Measurements from ENCODE around the gene SEPTIN7. TPM values are rescaled to one million over a fixed set of nuclear protein-coding genes. Genes with fewer than 3 reads are reported as not detected.

The SEPTIN7 gene
- total RNA-seq = 100 to 1,000 TPM; 141 to 319 (median 186) TPM

- TF ChIP-seq, protein P1, sequence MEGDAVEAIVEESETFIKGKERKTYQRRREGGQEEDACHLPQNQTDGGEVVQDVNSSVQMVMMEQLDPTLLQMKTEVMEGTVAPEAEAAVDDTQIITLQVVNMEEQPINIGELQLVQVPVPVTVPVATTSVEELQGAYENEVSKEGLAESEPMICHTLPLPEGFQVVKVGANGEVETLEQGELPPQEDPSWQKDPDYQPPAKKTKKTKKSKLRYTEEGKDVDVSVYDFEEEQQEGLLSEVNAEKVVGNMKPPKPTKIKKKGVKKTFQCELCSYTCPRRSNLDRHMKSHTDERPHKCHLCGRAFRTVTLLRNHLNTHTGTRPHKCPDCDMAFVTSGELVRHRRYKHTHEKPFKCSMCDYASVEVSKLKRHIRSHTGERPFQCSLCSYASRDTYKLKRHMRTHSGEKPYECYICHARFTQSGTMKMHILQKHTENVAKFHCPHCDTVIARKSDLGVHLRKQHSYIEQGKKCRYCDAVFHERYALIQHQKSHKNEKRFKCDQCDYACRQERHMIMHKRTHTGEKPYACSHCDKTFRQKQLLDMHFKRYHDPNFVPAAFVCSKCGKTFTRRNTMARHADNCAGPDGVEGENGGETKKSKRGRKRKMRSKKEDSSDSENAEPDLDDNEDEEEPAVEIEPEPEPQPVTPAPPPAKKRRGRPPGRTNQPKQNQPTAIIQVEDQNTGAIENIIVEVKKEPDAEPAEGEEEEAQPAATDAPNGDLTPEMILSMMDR (IDR thresholded peaks at IDR 0.05; ENCODE audit: low read depth) = no peak
These were observed at the start of gene SEPTIN7 for GRCh38 chr7:35800718-35801391. Gene SEPTIN7, plus strand, starts transcription at chr7:35801057. Its CDS starts 153 bp downstream, at chr7:35801210.

DNA sequence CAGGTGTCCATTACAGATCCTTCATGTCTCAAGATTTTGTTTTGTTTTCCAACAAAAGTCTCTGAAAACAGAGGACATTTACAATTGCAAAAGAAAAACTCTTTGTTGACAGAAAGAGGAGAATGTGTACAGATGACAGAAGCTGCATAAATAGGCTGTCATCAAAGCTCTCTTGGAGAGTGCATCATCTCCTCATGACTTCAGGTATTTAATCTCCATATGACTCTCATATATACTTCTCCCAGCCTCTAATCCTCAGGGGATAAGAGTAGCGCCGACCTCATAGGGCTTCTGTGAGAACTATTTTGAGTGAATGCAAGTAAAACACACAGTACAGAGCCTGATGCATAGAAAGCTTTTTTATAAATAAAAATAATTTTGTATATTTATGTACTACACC is 48.1 kb upstream of the SEPTIN7 start:
- TF ChIP-seq, protein P1 (IDR thresholded peaks at IDR 0.05; ENCODE audit: low read depth) = no peak

DNA sequence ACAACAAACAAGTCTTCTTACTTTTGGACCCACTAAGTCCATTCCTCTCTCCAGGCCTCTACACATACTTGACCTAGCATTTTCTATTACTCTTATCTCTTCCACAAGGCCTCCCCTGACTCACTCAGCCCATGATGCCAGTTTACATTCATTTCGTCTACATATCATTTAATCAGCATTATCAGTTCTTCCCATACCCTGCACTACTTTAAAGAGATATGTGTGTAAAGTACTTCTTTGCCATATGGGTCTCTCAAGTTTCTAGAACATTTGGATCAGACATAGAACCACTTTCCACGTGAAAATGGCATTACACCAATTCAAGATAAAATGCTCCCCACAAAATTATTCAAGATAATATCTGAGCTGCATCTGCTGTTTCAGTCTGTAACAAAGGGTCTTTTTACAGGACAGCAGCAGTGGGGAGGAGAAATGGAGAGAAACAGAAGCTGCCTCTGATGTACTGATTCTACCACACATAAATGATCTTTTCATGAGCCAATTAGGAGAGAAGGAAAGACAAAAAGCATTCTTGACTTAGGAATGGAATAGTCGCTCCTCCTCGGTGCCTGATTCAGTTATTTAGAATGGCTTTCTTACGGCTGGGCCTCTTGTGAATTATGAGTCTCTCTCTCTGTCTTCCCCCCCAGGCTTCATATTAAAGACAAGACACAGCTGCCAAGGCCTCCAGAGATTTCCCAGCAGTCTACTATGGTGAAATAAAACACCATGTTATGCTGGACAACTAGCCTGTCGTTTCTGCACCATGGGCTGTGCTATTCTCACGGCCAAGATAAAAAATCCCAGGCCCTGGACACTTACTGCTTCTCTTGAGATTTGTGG is 46.9 kb upstream of the SEPTIN7 start:
- TF ChIP-seq, protein P1 (IDR thresholded peaks at IDR 0.05; ENCODE audit: low read depth) = no peak

GRCh38 chr7:35754741-35755140 is 46.1 kb upstream of the SEPTIN7 start:
- TF ChIP-seq, protein P1 (IDR thresholded peaks at IDR 0.05; ENCODE audit: low read depth) = no peak

- TF ChIP-seq, protein P1 (IDR thresholded peaks at IDR 0.05; ENCODE audit: low read depth) = no peak
These were observed 45.1 kb upstream of the SEPTIN7 start for GRCh38 chr7:35755711-35756110.

GRCh38 chr7:35757574-35757973 is 43.3 kb upstream of the SEPTIN7 start:
- TF ChIP-seq, protein P1 (IDR thresholded peaks at IDR 0.05; ENCODE audit: low read depth) = no peak

GRCh38 chr7:35758421-35758820 is 42.4 kb upstream of the SEPTIN7 start:
- TF ChIP-seq, protein P1 (IDR thresholded peaks at IDR 0.05; ENCODE audit: low read depth) = no peak
